Pancreas (tissue), 10 donors: Measurements from ENCODE around the gene SUN1. TPM values are rescaled to one million over a fixed set of nuclear protein-coding genes. Genes with fewer than 3 reads are reported as not detected.

Experiments used
- ATAC-seq, 4 donors: fragments of 200-7000 bp; cut with Tn5 transposase; one replicate each; pipeline versions ENCODE4 v1.8.0 to v1.9.1; 2020; ENCODE audit warnings: mild to moderate bottlenecking in 4 of 4, moderate library complexity in 4 of 4
- DNase-seq, 6 donors: peaks; one replicate each; pipeline ENCODE4 v3.0.0-alpha.2; 2020
- FAIRE-seq: peaks from 2 replicates; lab custom pipeline; 2012; peaks lifted over from hg19 to GRCh38; lab: Jason Lieb, UNC
- H3K27ac ChIP-seq, 4 donors: fragments of 200-600 bp; sonication (generic); 1 replicate in 3 of 4; 2 replicates in 1 of 4; pipeline versions ENCODE4 v1.5.0 to v1.8.0; 2020
- H3K27me3 ChIP-seq, 4 donors: fragments of 200-600 bp; one replicate each; pipeline ENCODE4 v1.8.0; 2021
- H3K36me3 ChIP-seq, 3 donors: fragments of 200-600 bp; sonication (generic) in 1 of 3; one replicate each; pipeline versions ENCODE4 v1.5.0 to v1.8.0; 2020 to 2021
- H3K4me1 ChIP-seq, 3 donors: fragments of 200-600 bp; one replicate each; pipeline ENCODE4 v1.8.0; 2021
- H3K4me3 ChIP-seq, 4 donors: fragments of 200-600 bp; sonication (generic) in 2 of 4; one replicate each; pipeline versions ENCODE4 v1.5.0 to v1.8.0; 2020 to 2021
- H3K9me3 ChIP-seq, 4 donors: fragments of 200-600 bp; one replicate each; pipeline ENCODE4 v1.8.0; 2021
- CTCF ChIP-seq, 4 donors: fragments of 200-600 bp; sonication (generic) in 3 of 4; IDR thresholded peaks; one replicate each; pipeline versions ENCODE4 v1.5.0 to v1.8.0; 2021; ENCODE audit warnings: antibody characterized with exemption in 4 of 4
- WGBS, 2 donors: extraction: QIAGEN DNeasy Blood & Tissue Kit; methylation state at CpG; one replicate each; pipeline ENCODE4 v1.1.7; 2013; 5-methylcytosine and 5-hydroxymethylcytosine counted together
- intact Hi-C, 3 donors: fragments of 100-400 bp; cut with DNase I; formaldehyde crosslinking; loops; one replicate each; pipeline versions ENCODE4 v1.11.1 to v1.14.2; 2022
- polyA plus RNA-seq, 2 donors: library from polyadenylated mRNA; stranded (reverse); fragments of 200-250 nt; gene quantifications; one replicate each; pipeline ENCODE4 v1.2.3, GENCODE V29; 2013
- total RNA-seq, 6 donors: library from RNA; stranded (reverse); fragmentation: NEBNext Ultra II Directional in 4 of 6; extraction: Animal tissue kit (Norgen Biotek cat#: 25700) in 4 of 6; gene quantifications; one replicate each; pipeline versions ENCODE4 v1.2.1 to v1.2.4, GENCODE V29; 2021 to 2023
- donor health status: healthy with polysubstance abuse.
- donor health status: DM: no; HTN: no; CAD: no; lungs with moderate emphysema.
- donor health status: DM: no; HTN: no; CAD: no.
- donor health status: control.
- donor health status: control.
- donor health status: Bipolar disorder and iron deficiency.
- donor health status: DM: yes; HTN: yes; CAD: no.
- donor health status: DM: no; HTN: no; CAD: no.
- donor health status: DM: no; HTN: no; CAD: no.
- donor health status: DM: yes; HTN: yes; CAD: no.

The SUN1 gene
- total and polyA plus RNA-seq, 8 donors = 42.6 to 93.2 (median 55.9) TPM

DNA sequence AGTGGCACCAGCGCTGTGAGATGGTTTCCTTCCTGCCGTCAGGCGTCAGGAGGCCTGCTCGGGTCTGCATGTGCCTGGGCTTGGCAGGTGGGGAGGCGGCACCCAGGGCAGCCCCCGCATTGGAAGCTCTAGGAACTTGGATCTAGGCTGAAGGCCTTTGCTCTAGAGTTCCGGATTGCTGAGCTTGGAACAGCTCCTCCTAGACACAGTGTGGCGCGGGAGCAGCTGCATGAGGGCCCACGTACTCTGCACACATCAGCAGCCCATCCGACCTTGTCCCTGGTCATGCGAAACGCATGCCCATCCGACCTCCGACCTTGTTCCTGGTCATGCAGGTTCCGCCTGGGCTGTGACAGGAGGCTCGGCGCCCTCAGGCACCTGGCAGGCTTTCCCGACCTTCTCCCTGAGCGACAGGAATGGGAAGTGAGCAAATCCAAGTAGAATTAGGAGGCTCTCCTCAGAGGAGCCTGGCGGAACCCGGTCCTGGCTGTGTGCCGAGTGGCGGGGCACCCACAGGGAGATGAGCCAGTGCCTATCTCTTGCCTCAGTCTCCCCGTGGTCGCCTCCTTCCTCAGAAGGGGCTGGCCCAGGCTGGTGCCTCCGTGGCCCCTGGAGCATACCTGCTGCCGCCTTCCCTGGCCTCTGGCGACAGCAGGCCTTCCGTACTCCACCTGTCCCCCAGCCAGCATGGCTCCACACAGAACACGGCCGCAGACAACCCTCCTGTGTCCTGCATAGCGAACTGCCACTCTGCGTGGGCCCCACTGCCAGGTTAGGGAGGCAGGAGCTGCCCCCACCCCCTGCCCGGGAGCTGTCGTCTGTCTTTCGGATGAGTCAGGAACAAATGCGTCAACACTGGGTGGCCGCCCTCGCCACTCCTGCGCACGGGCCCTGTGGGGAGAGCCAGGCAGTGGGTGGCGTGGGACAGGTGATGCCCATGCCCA lies 56.1 kb downstream of the SUN1 start:
- Histone ChIP-seq H3K4me3 (no peak overlapping the region), H3K27ac (no peak overlapping the region), H3K9me3 (no peaks in the 10 kb centered on the region), H3K36me3 (peaks cover 0 to 39% (median 39%) of the 10 kb centered on the region in 3 donors), H3K27me3 (no peaks in the 10 kb centered on the region), H3K4me1 (peaks cover 20 to 27% (median 25%) of the 10 kb centered on the region in 3 donors)
- TF ChIP-seq CTCF (IDR thresholded peaks at IDR 0.05) = no peak
- FAIRE-seq (no peak), ATAC-seq (no peak), DNase-seq (peak in 3 of 6 donors; percentile 40 to 76 (median 54))
- 83 to 91% methylated on average over 43 of the region's 43 CpGs for WGBS, 2 donors
- intact Hi-C loops = no loop called here

GRCh38 chr7:889025-889390 lies 56.7 kb downstream of the SUN1 start:
- H3K36me3 ChIP-seq = peaks cover 0 to 44% (median 43%) of the 10 kb centered on the region in 3 donors
- no peak for ATAC-seq

GRCh38 chr7:889391-889790 lies 57.1 kb downstream of the SUN1 start:
- Histone ChIP-seq H3K4me1 (peaks cover 12 to 17% (median 14%) of the 10 kb centered on the region in 3 donors), H3K4me3 (no peak overlapping the region), H3K36me3 (peaks cover 0 to 48% (median 44%) of the 10 kb centered on the region in 3 donors), H3K9me3 (no peaks in the 10 kb centered on the region), H3K27ac (no peak overlapping the region), H3K27me3 (no peaks in the 10 kb centered on the region)
- DNase-seq (peak in 3 of 6 donors; percentile 23 to 60 (median 52)), ATAC-seq (no peak), FAIRE-seq (no peak)
- no peak for TF ChIP-seq CTCF (IDR thresholded peaks at IDR 0.05)
- 96 to 98% methylated on average over 11 to 15 of the region's 18 CpGs for WGBS, 2 donors
- intact Hi-C loops = no loop called here

More at GRCh38 chr7:889025-889390, 56.7 kb downstream of the SUN1 start:
- FAIRE-seq = no peak
- H3K4me1 ChIP-seq = peaks cover 16 to 21% (median 18%) of the 10 kb centered on the region in 3 donors
- no peaks in the 10 kb centered on the region for H3K9me3 ChIP-seq
- 89 to 95% methylated on average over 15 of the region's 15 CpGs for WGBS, 2 donors
- DNase-seq = peak in 3 of 6 donors; percentile 33 to 75 (median 49)
- H3K27me3 ChIP-seq = no peaks in the 10 kb centered on the region
- TF ChIP-seq CTCF (IDR thresholded peaks at IDR 0.05) = no peak
- intact Hi-C loops = no loop called here
- no peak overlapping the region for H3K4me3 ChIP-seq
- H3K27ac ChIP-seq = no peak overlapping the region

GRCh38 chr7:890868-891267 lies 58.6 kb downstream of the SUN1 start:
- H3K4me1 ChIP-seq = peaks cover 0 to 2% (median 0%) of the 10 kb centered on the region in 3 donors
- peaks cover 0 to 62% (median 49%) of the 10 kb centered on the region in 3 donors for H3K36me3 ChIP-seq
- ATAC-seq = no peak
- intact Hi-C loops = no loop called here
- WGBS, 2 donors = 92 to 93% methylated on average over 15 of the region's 15 CpGs
- no peaks in the 10 kb centered on the region for H3K27me3 ChIP-seq
- H3K27ac ChIP-seq = no peak overlapping the region
- H3K9me3 ChIP-seq = no peaks in the 10 kb centered on the region
- no peak overlapping the region for H3K4me3 ChIP-seq
- TF ChIP-seq CTCF (IDR thresholded peaks at IDR 0.05) = no peak
- no peak for FAIRE-seq
- peak in 1 of 6 donors; percentile 41 for DNase-seq
